ENCODE measurements around the gene XPC.
A peak's percentile ranks its signal among the peaks of the same experiment; 100 is the strongest.

XPC gene

DNA sequence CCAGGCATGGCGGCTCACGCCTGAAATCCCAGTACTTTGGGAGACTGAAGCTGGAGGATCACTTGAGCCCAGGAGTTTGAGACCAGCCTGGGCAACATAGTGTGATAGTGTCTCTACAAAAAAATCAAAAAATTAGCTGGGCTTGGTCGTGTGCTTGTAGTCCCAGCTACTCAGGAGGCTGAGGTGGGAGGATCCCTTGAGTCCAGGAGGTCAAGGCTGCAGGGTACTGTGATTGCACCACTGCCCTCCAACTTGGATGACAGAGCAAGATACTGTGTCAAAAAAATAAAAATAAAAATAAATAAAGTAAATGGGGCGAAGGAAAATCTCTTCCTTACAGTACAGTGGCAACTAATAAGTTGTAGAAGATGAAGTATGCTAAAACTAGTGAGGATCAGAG is 29.8 kb upstream of the XPC start:
- DNase-seq (ENCODE audit: low read depth): no peak

- no peak for DNase-seq (ENCODE audit: low read depth)
These were observed 28.3 kb upstream of the XPC start for GRCh38 chr3:14206548-14207177.

- no peak for DNase-seq (ENCODE audit: low read depth)
These were observed 26.3 kb upstream of the XPC start for GRCh38 chr3:14204515-14205284.

- DNase-seq (ENCODE audit: low read depth): peak; percentile 19
These were observed 25.2 kb upstream of the XPC start for GRCh38 chr3:14203521-14204079.

DNA sequence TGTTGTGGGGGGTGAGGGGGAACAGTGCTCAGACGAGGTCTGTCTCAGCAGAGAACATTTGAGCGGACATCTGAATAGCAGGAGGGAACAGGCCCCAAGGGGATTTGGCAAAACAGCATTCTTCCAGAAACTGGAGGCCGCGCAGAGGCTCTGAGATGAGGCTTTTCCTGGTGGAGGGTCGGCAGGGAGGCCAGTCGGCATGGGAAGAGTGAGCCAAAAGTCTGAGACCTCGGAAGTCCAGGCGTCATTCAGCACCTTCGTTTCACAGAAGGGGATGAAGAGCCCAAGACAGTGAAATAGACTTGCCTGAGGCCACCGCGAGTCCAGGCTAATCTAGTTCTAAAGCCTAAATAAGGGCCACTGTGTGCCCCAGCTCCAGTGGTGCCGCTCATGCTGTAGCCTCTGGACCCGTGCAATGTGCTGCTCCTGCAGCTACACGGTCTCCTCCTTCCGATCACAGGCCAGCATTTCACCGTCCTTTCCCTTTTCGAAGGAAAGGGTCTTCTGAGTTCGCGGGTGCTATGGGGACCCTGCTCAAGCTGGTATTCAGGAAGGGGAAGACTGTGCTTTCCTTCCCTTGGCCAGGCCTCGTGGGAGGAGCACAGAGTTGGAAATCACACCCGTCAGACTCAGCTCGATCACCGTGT is 24.6 kb upstream of the XPC start:
- no peak for DNase-seq (ENCODE audit: low read depth)

DNA sequence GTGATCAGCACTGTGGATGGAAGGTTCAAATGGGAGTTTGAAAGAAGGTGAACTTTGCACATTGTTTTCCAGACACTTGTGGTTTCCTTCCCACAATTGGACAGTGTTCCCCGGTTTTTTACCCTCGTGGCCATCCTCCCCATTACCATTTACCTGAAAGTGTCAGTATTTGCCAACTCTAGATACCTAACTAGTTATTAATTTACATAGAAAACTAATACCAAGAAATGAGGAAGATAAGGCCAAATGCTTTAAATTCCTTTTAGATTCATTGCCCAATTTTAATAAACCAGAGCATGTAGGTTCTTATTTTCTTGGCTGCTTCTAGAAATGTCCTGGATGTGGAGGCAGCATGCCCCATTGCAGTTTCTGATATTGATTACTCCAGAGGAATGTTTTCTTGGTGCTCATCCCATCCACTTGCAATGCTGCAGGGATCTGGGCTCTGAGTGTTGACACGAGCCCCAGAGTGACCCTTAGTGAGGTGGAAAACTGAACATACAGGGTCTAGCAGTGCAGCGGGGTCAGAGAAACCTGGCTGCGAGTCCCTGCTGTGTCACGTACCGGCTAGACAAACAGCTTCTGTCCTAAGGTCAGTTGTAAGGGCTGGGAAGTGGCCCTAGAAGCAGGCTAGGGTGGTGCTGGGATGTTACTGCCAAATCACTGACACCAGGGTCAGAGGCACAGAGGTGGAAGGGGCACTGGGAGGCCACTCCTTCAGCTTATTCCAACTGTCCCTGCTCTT is 23.7 kb upstream of the XPC start:
- no peak for DNase-seq (ENCODE audit: low read depth)

GRCh38 chr3:14200841-14201240 is 22.4 kb upstream of the XPC start:
- DNase-seq (ENCODE audit: low read depth): no peak

- DNase-seq (ENCODE audit: low read depth): no peak
These were observed 21.9 kb upstream of the XPC start for GRCh38 chr3:14200276-14200675.

GRCh38 chr3:14199641-14200040 is 21.2 kb upstream of the XPC start:
- DNase-seq (ENCODE audit: low read depth): no peak

DNA sequence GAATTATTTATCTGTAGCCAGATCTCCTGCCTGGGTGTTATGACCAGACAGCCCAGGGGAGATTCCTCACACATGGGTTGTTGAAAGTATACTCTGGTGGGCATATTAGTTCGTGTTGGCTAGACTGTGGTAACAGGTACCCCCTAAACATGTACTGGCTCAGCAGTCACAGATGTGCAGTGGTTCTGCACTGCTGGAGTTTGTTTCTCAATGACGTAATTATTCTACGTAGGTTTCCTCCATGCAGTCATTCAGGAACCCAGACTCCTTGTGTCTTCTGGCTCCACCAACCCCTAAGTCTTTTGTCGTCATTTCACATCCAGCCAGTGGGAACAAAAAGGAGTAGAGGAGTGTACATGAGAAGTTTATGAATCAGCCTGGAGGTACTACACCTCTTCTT is 16.5 kb upstream of the XPC start:
- no peak for DNase-seq (ENCODE audit: low read depth)

GRCh38 chr3:14188041-14188754 is 9.8 kb upstream of the XPC start:
- DNase-seq (ENCODE audit: low read depth): no peak

DNA sequence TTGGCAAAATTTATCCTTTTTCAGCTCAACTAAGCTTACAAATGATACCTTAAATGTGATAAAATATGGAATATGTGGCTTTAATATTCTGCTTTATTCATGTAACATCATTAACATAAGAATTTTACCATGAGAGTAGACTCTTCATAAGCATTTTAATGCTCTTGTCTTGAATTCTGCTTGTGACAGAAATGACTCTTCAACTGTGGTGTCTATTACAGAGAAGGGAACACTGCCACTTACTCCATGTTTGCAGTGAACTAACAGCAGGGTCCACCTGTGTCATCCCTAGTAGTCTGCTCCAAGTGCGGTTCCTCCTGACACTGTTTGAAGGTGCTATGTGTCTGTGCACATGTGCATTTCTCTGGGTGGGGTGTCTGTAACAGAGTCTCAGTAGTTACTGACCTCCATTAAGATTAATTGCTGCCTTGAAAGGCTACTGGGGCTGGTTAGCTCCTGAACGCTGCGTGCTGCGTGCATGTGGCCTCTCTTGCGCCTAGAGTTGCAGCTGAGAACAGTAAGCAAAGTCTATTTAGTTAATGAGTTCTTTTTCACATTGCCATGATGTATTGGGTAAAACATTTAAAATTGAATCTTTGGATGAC is 8.6 kb upstream of the XPC start:
- DNase-seq (ENCODE audit: low read depth): no peak

DNA sequence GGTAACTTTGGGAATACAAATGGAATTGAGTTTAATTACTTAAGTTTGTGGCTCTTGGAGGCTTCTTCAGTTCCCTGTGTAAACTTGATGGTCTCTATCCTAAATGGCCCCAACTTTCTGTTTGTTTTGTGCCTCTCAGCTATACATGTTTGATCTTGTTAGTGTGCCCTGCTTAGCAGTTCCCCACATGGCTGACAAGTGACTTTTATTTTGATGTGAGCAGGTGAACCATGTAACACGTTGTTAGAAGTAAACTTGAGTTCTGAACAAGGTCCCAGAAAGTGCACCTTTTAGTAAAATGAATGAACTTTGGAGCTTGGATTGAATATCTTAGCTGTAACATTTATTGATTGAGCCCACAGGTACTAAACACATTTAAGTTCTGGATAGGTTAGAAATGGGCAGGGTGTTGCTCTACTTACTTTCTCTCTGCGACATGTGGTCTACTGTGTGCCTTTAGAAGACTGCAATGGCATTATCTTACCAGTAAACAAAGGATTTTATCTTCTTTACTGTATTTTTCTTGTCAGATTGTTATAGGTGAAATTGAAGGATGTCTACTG is 4.7 kb upstream of the XPC start:
- DNase-seq (ENCODE audit: low read depth): no peak

DNA sequence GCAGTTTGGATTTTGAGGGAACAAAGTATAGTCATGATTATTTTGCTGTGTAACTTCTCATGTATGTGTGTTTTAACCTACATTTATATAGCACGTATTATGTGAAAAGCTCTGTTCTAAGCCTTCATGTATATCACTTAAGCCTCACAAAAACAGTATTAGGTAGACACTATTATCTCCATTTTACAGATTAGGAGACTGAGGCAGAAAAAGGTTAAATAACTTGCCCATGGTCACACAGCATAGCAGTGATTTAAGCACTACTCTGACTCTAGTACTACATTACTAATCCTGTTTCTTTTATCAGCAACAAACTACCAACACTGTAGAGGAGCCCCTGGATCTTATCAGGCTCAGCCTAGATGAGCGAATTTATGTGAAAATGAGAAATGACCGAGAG is 2.9 kb upstream of the XPC start:
- no peak for DNase-seq (ENCODE audit: low read depth)

DNA sequence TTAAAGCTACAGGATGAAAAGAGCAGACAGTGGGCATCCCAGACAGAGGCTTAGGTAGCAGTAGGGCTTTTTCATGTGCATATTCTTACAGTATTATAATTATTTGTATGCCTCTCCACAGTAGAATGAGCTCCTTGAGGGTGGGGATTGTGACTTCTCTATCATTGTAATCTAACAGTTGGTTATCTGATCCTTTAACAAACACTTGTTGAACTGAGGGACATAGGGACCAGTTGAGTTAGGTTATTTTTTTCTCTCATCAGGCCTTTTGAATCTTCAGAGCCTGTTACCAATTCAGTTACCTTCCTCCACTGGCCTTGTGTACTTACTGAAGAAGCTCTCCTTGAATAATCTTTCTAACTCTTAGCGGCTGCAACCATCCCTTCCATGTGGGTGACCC is 1.4 kb upstream of the XPC start:
- DNase-seq (ENCODE audit: low read depth): no peak

DNA sequence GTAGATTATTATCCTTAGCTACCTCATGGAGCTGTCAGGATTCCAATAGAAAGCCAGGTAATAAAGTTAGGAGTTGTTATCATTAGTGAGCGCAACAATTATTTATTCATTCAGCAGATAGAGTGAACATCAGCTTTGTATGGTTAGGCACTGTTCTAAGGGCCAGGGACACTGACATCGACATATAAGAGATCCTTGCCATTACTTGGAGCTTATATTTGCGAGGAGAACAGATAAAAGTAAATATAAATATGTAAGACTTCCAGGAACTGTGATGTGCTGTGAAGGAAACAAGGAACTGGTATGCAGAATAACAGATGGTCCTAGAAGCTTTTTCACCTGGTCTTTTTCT is 689 bp upstream of the XPC start:
- no peak for DNase-seq (ENCODE audit: low read depth)

DNA sequence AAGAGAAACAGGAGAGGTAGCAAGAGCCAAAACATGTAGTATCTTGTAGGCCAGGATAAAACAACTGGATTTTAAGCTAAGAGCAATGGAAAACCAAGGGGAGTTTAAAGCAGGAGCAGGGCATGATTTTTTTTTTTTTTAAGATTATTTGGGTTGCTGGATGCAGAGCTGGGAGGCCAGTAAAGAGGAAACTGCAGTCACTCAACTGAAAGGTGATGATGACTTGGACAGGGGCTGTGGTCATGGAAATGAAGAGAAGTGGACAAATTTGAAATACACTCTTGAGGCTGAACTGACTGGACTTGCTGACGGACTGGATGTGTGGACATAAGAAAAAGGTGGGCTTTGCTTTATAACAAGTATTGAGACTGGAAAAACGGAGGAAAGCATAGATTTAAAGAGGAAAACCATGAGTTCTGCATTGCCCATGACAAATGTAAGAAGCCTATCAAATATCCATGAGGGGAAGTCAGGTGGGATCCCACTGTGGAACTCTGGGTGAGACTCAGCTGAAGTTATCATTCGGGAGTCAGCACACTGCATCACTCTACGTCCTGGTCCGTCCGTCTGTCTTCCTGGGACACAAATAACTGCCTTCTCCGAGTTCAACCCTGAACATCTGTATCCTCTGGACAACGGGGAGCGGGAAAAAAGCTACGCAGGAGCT is 688 bp downstream of the XPC start:
- DNase-seq (ENCODE audit: low read depth): no peak

GRCh38 chr3:14175383-14176037 is 2.9 kb downstream of the XPC start:
- peak; percentile 63 for DNase-seq (ENCODE audit: low read depth)

DNA sequence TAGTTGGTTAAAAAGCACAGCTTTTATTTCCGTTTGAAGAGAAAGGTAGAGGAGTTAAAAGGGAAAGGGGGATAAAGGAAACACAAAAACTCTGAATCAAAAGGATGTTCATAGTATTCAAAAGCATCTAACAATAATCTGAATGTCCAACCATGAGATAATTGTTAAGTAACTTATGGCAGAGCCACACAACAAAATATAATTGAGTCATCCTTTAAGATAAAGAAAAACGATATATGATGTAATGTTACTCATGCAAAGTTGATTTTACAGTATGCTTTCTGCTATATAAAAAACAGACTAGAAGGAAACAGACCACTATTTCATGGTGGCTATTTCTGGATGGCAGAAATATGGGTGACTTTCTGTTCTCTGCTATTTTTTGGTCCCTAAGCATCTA is 3.9 kb downstream of the XPC start:
- no peak for DNase-seq (ENCODE audit: low read depth)

DNA sequence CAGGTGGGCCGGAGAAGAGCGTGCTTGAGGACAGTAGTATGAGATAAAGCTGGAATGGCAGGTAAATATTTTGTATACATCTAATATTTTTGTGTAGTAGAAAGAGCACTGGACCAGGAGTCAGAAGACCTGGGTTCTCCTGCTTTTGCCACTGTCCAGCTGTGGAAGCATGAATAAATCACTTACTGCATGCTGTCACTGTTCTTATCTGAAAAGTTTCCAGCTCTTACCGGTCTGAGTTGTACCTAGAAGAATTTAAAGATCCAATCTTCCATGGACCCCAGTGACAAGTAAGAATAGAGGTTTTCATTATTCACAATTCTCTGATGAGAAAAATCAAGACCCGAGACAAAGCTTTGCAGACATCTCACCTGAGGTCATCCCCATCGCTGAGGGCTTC is 5.9 kb downstream of the XPC start:
- no peak for DNase-seq (ENCODE audit: low read depth)

All from T follicular helper cell (primary cell).